Sigmoid colon (tissue), 7 donors: ENCODE results near the gene MYO7B. TPM values are rescaled to one million over a fixed set of nuclear protein-coding genes. Genes with fewer than 3 reads are reported as not detected.

Source experiments
- DNase-seq: peaks from one replicate; pipeline ENCODE4 v3.0.0-alpha.2; 2019
- H3K27ac ChIP-seq, 4 donors: fragments of 200-600 bp; sonication (generic); one replicate each; pipeline ENCODE4 v1.5.1; 2016 to 2019; ENCODE audit warnings: mild to moderate bottlenecking in 1 of 4
- H3K27me3 ChIP-seq, 3 donors: fragments of 200-600 bp; sonication (generic); one replicate each; pipeline ENCODE4 v1.5.1; 2019; ENCODE audit warnings: mild to moderate bottlenecking in 1 of 3
- H3K36me3 ChIP-seq, 4 donors: fragments of 200-600 bp; sonication (generic); one replicate each; pipeline ENCODE4 v1.5.1; 2016 to 2019
- H3K4me1 ChIP-seq, 4 donors: fragments of 200-600 bp; sonication (generic); one replicate each; pipeline ENCODE4 v1.5.1; 2017 to 2019
- H3K4me3 ChIP-seq, 4 donors: fragments of 200-600 bp; sonication (generic); one replicate each; pipeline ENCODE4 v1.5.1; 2017 to 2019; ENCODE audit warnings: mild to moderate bottlenecking in 2 of 4, moderate library complexity in 1 of 4
- H3K9me3 ChIP-seq, 4 donors: fragments of 200-600 bp in 3 of 4; sonication (generic) in 3 of 4; one replicate each; pipeline versions ENCODE4 v1.5.1 to v1.6.1; 2013 to 2019
- EP300 ChIP-seq, 4 donors: sonication (generic); formaldehyde crosslinking; IDR thresholded peaks; one replicate each; pipeline ENCODE4 v1.6.1; 2017; ENCODE audit warnings: antibody characterized with exemption in 4 of 4
- POLR2A ChIP-seq, 2 donors: fragments of 450-650 bp; IDR thresholded peaks; one replicate each; pipeline ENCODE4 v1.6.1; 2016; ENCODE audit warnings: antibody characterized with exemption in 2 of 2, mild to moderate bottlenecking in 2 of 2, moderate library complexity in 2 of 2
- POLR2AphosphoS5 ChIP-seq, 4 donors: sonication (generic); formaldehyde crosslinking; IDR thresholded peaks; one replicate each; pipeline ENCODE4 v1.6.1; 2017; ENCODE audit warnings: antibody characterized with exemption in 4 of 4
- WGBS, 2 donors: extraction: QIAGEN DNeasy Blood & Tissue Kit; methylation state at CpG; one replicate each; pipeline ENCODE4 v1.1.7; 2013; 5-methylcytosine and 5-hydroxymethylcytosine counted together
- intact Hi-C: fragments of 100-400 bp; cut with DNase I; formaldehyde crosslinking; loops from one replicate; pipeline ENCODE4 v1.15.1; 2023
- polyA plus RNA-seq, 3 donors: library from polyadenylated mRNA; stranded (reverse); fragments of 200-250 nt; gene quantifications; one replicate each; pipeline ENCODE4 v1.2.3, GENCODE V29; 2013
- total RNA-seq, 4 donors: library from RNA; depleted of rRNA; stranded (reverse); fragments of >200 nt; gene quantifications; one replicate each; pipeline ENCODE4 v1.1.0, GENCODE V29; 2016
- TF ChIP-seq, protein P1 (sequence below), 4 experiments: fragments of 450-650 bp in 3 of 4; fragments of 200-600 bp in 1 of 4; IDR thresholded peaks; one replicate each; pipeline ENCODE4 v1.5.1; 2016 to 2019; ENCODE audit warnings: antibody characterized with exemption in 4 of 4, mild to moderate bottlenecking in 3 of 4, moderate library complexity in 2 of 4
- donor health status: healthy with polysubstance abuse.
- donor health status: Bipolar disorder and iron deficiency.
- donor health status: healthy.

Gene MYO7B
- total and polyA plus RNA-seq, 7 donors, result 0.54 to 128 (median 30.3) TPM; not detected in 1

DNA sequence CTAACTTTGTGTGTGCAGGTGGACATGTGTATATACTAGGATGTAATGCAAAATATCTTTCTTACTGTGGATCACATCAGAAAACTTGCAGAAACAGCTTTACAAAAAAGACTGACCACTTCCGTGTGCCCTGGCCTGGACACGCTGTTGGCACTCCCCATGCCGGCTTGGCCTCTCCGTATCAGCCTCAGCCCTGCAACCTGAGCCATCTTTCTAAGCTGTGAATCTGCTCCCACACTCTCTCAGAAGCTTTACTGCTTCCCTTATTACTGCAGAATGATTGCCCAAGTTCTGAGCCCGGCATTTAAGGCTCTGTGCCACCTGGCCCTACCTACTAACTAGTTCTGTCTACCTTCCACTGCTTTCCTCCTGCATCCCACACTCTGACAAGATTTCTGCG is 37.8 kb downstream of the MYO7B start:
- WGBS, 2 donors, result 95% methylated on average over 6 of the region's 6 CpGs

DNA sequence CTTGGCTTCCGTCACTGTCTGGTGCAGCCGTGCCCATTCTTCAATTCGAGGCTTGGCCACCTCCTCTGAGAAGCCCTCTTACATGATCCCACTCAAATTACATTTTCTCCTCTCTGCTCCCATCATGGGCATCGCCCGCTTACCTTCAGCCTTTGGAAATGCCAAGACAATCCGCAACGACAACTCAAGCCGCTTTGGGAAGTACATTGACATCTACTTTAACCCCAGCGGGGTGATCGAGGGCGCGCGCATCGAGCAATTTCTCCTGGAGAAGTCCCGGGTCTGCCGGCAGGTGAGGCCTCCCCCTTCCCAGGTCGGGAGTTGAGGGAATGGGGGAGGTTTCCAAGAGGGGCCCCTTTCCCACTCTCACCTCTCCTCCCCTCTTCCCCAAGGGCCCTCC is 38.3 kb downstream of the MYO7B start:
- no peak overlapping the region for H3K4me3 ChIP-seq
- no peaks in the 10 kb centered on the region for H3K36me3 ChIP-seq
- H3K27me3 ChIP-seq, result no peaks in the 10 kb centered on the region
- H3K27ac ChIP-seq, result no peak overlapping the region
- peaks cover 0 to 20% (median 14%) of the 10 kb centered on the region in 4 donors for H3K4me1 ChIP-seq
- no peak for TF ChIP-seq EP300 (IDR thresholded peaks at IDR 0.05)
- H3K9me3 ChIP-seq, result no peaks in the 10 kb centered on the region
- intact Hi-C loops, result no loop called here
- WGBS, 2 donors, result 96% methylated on average over 17 of the region's 17 CpGs
- DNase-seq, result peak; percentile 28

More for the DNA sequence above, 37.8 kb downstream of the MYO7B start:
- Histone ChIP-seq H3K27me3 (no peaks in the 10 kb centered on the region), H3K27ac (no peak overlapping the region), H3K36me3 (no peaks in the 10 kb centered on the region), H3K4me1 (peaks cover 0 to 20% (median 14%) of the 10 kb centered on the region in 4 donors), H3K4me3 (no peak overlapping the region), H3K9me3 (no peaks in the 10 kb centered on the region)
- TF ChIP-seq POLR2A (IDR thresholded peaks at IDR 0.05) (no peak), POLR2AphosphoS5 (IDR thresholded peaks at IDR 0.05) (no peak)
- intact Hi-C loops, result no loop called here
- DNase-seq, result no peak

DNA sequence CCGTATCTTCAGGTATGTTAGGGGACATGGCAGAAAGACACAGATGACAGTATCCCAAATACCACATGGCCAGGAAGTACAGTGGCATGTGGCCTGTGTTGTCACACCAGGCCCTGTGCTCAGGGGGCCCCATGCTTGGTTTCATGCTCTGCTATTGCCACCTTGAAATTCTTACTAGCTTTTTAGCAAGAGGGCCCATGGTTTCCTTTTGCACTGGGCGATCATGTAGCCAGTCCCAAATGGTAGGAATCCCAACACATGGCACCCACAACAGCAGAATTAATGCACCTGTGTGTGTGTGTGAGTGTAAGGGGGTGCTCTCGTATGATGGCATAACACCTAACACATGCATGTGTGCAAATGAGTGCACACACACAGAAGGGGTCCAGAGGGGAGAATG is 39.2 kb downstream of the MYO7B start:
- Histone ChIP-seq H3K27ac (no peak overlapping the region), H3K27me3 (no peaks in the 10 kb centered on the region), H3K9me3 (no peaks in the 10 kb centered on the region), H3K4me3 (no peak overlapping the region), H3K4me1 (peaks cover 0 to 14% (median 11%) of the 10 kb centered on the region in 4 donors), H3K36me3 (no peaks in the 10 kb centered on the region)
- 93 to 94% methylated on average over 3 of the region's 3 CpGs for WGBS, 2 donors
- intact Hi-C loops, result no loop called here
- no peak for DNase-seq
- no peak for TF ChIP-seq POLR2A (IDR thresholded peaks at IDR 0.05)

DNA sequence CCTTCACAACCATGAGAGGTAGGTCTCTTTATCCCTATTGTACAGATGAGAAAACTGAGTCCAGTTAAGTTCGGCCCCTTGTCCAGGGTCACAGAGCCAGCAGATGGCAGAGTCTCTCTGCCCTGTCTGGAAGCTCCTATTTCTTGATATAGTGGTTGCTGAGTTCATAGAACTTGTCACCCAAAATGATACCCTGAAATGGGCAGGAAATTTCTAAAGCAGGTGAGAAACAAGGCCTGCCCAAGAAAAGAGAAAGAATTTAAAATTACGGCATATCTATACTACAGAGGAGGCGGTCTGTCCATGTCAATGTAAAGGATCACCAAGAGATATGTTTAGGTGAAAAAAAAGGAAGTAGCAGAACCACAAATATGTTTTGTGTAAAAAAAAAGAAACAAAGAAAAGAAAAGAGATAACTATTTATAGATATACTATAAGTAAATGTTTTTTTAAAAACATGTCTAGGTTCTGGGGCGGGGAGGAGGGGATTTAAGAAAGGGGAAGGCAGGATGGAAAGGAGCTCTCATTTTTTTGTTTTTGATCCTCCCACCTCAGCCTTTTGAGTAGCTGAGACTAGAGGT is 39.8 kb downstream of the MYO7B start:
- intact Hi-C loops, result no loop called here
- Histone ChIP-seq H3K36me3 (no peaks in the 10 kb centered on the region), H3K27me3 (no peaks in the 10 kb centered on the region), H3K27ac (no peak overlapping the region), H3K4me3 (no peak overlapping the region), H3K4me1 (peaks cover 0 to 13% (median 9%) of the 10 kb centered on the region in 4 donors), H3K9me3 (no peaks in the 10 kb centered on the region)
- no peak for DNase-seq
- WGBS, 2 donors, result 69 to 96% methylated on average over 4 of the region's 4 CpGs
- TF ChIP-seq POLR2A (IDR thresholded peaks at IDR 0.05) (no peak), EP300 (IDR thresholded peaks at IDR 0.05) (no peak), POLR2AphosphoS5 (IDR thresholded peaks at IDR 0.05) (no peak)
- TF ChIP-seq, protein P1, sequence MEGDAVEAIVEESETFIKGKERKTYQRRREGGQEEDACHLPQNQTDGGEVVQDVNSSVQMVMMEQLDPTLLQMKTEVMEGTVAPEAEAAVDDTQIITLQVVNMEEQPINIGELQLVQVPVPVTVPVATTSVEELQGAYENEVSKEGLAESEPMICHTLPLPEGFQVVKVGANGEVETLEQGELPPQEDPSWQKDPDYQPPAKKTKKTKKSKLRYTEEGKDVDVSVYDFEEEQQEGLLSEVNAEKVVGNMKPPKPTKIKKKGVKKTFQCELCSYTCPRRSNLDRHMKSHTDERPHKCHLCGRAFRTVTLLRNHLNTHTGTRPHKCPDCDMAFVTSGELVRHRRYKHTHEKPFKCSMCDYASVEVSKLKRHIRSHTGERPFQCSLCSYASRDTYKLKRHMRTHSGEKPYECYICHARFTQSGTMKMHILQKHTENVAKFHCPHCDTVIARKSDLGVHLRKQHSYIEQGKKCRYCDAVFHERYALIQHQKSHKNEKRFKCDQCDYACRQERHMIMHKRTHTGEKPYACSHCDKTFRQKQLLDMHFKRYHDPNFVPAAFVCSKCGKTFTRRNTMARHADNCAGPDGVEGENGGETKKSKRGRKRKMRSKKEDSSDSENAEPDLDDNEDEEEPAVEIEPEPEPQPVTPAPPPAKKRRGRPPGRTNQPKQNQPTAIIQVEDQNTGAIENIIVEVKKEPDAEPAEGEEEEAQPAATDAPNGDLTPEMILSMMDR (IDR thresholded peaks at IDR 0.05), result no peak

DNA sequence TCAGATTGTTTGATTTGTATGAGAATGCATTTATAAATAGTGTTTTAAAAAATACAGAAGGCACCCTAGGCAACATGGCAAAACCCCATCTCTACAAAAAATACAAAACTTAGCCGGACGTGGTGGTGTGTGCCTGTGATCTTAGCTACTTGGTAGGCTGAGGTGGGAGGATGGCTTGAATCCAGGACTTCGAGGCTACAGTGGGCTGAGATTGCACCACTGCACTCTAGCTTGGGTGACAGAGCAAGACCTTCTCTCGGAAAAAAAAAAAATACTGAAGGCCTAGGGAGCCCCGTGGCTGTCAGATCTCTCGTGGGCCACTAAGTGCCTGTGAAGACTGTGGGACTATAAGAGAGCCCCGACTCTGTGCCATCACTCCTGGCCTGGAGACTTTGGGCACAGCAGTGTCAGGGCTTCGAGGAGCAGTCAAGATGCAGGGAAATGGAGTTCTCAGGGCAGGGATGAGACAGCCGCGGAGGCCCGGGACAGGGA is 40.5 kb downstream of the MYO7B start:
- no peak overlapping the region for H3K4me3 ChIP-seq
- 66 to 85% methylated on average over 11 of the region's 11 CpGs for WGBS, 2 donors
- no peaks in the 10 kb centered on the region for H3K9me3 ChIP-seq
- intact Hi-C loops, result no loop called here
- TF ChIP-seq POLR2AphosphoS5 (IDR thresholded peaks at IDR 0.05), result no peak
- TF ChIP-seq, protein P1 (IDR thresholded peaks at IDR 0.05), result no peak
- no peak for TF ChIP-seq POLR2A (IDR thresholded peaks at IDR 0.05)
- no peak for TF ChIP-seq EP300 (IDR thresholded peaks at IDR 0.05)
- peaks cover 0 to 13% (median 8%) of the 10 kb centered on the region in 4 donors for H3K4me1 ChIP-seq
- no peaks in the 10 kb centered on the region for H3K36me3 ChIP-seq
- no peaks in the 10 kb centered on the region for H3K27me3 ChIP-seq
- H3K27ac ChIP-seq, result peak overlapping the region in 1 of 4 donors; percentile 42
- no peak for DNase-seq

DNA sequence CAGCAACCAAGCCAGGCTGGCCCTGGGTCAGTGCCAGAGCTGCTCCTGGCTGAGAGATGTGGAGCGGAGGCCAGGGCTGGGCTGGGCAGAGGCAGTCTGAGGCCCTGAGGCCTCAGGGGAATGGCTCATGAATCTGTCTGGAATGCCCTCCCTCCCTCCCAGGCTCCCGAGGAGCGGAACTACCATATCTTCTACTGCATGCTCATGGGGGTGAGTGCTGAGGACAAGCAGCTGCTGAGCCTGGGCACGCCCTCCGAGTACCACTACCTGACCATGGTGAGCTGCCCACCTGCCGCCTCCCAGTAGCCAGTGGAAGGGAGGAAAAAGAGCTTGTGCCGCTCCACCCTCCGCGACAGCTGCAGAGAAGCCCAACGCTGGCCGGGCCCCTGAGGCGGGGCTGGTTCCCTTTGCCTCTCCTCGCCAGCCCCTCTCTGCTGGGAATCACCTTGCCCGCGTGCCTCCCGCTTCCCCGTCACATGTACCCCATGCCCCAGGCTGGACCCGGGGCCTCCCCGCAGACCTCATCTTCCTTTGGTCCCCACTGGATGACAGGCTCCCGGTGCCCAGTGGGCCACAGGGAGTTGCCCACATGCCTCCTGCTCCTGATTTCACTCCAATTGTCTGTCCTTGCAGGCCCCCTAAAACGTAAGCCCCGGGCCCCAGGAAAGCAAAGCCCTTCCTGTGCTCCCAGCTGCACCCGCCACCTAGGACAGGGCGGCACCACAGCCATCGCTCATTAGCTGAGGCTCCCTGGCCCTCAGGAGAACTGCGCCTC is 41.1 kb downstream of the MYO7B start:
- TF ChIP-seq, protein P1 (IDR thresholded peaks at IDR 0.05), result no peak
- TF ChIP-seq EP300 (IDR thresholded peaks at IDR 0.05), result no peak
- intact Hi-C loops, result no loop called here
- H3K4me3 ChIP-seq, result no peak overlapping the region
- H3K36me3 ChIP-seq, result no peaks in the 10 kb centered on the region
- WGBS, 2 donors, result 91 to 93% methylated on average over 26 of the region's 26 CpGs
- no peaks in the 10 kb centered on the region for H3K9me3 ChIP-seq
- peak overlapping the region in 1 of 4 donors; percentile 42 for H3K27ac ChIP-seq
- H3K4me1 ChIP-seq, result peaks cover 0 to 13% (median 8%) of the 10 kb centered on the region in 4 donors
- DNase-seq, result peak; percentile 75
- H3K27me3 ChIP-seq, result no peaks in the 10 kb centered on the region
